Measurements from ENCODE around the gene DOCK6.

Gene DOCK6

GRCh38 chr19:11234486-11235075 is 27.7 kb downstream of the DOCK6 start:
- DNase-seq (ENCODE audit: low read depth, low spot score), result peak; percentile 36

GRCh38 chr19:11233073-11233472 is 29.3 kb downstream of the DOCK6 start:
- no peak for DNase-seq (ENCODE audit: low read depth, low spot score)
- H3K4me3 ChIP-seq (ENCODE audit: low read length), result no peak overlapping the region

More at GRCh38 chr19:11234486-11235075, 27.7 kb downstream of the DOCK6 start:
- no peak overlapping the region for H3K4me3 ChIP-seq (ENCODE audit: low read length)

GRCh38 chr19:11232555-11232954 is 29.8 kb downstream of the DOCK6 start:
- no peak overlapping the region for H3K4me3 ChIP-seq (ENCODE audit: low read length)
- no peak for DNase-seq (ENCODE audit: low read depth, low spot score)

GRCh38 chr19:11230621-11231386 is 31.5 kb downstream of the DOCK6 start:
- H3K4me3 ChIP-seq (ENCODE audit: low read length), result no peak overlapping the region
- DNase-seq (ENCODE audit: low read depth, low spot score), result no peak

- no peak overlapping the region for H3K4me3 ChIP-seq (ENCODE audit: low read length)
- no peak for DNase-seq (ENCODE audit: low read depth, low spot score)
Measured at GRCh38 chr19:11227195-11227886, 35.0 kb downstream of the DOCK6 start.

- no peak for DNase-seq (ENCODE audit: low read depth, low spot score)
- H3K4me3 ChIP-seq (ENCODE audit: low read length), result no peak overlapping the region
Measured at GRCh38 chr19:11226716-11227166, 35.6 kb downstream of the DOCK6 start.

- no peak for DNase-seq (ENCODE audit: low read depth, low spot score)
- H3K4me3 ChIP-seq (ENCODE audit: low read length), result no peak overlapping the region
Measured at GRCh38 chr19:11225815-11226214, 36.5 kb downstream of the DOCK6 start.

GRCh38 chr19:11225172-11225571 is 37.2 kb downstream of the DOCK6 start:
- no peak overlapping the region for H3K4me3 ChIP-seq (ENCODE audit: low read length)
- DNase-seq (ENCODE audit: low read depth, low spot score), result no peak

GRCh38 chr19:11224429-11224828 is 37.9 kb downstream of the DOCK6 start:
- DNase-seq (ENCODE audit: low read depth, low spot score), result no peak
- H3K4me3 ChIP-seq (ENCODE audit: low read length), result no peak overlapping the region

GRCh38 chr19:11223200-11223599 is 39.1 kb downstream of the DOCK6 start:
- no peak overlapping the region for H3K4me3 ChIP-seq (ENCODE audit: low read length)
- no peak for DNase-seq (ENCODE audit: low read depth, low spot score)

- DNase-seq (ENCODE audit: low read depth, low spot score), result no peak
- no peak overlapping the region for H3K4me3 ChIP-seq (ENCODE audit: low read length)
Measured at GRCh38 chr19:11221082-11221598, 41.2 kb downstream of the DOCK6 start.

GRCh38 chr19:11214387-11214786 is 47.9 kb downstream of the DOCK6 start:
- H3K4me3 ChIP-seq (ENCODE audit: low read length), result no peak overlapping the region
- DNase-seq (ENCODE audit: low read depth, low spot score), result no peak

- no peak overlapping the region for H3K4me3 ChIP-seq (ENCODE audit: low read length)
- no peak for DNase-seq (ENCODE audit: low read depth, low spot score)
Measured at GRCh38 chr19:11210656-11210928, 51.7 kb downstream of the DOCK6 start.

- no peak overlapping the region for H3K4me3 ChIP-seq (ENCODE audit: low read length)
- DNase-seq (ENCODE audit: low read depth, low spot score), result no peak
Measured at GRCh38 chr19:11209839-11210655, 52.3 kb downstream of the DOCK6 start.

- no peak for DNase-seq (ENCODE audit: low read depth, low spot score)
- H3K4me3 ChIP-seq (ENCODE audit: low read length), result no peak overlapping the region
Measured at GRCh38 chr19:11208561-11209471, 53.5 kb downstream of the DOCK6 start.

GRCh38 chr19:11205939-11206570 is 56.3 kb downstream of the DOCK6 start:
- DNase-seq (ENCODE audit: low read depth, low spot score), result no peak
- no peak overlapping the region for H3K4me3 ChIP-seq (ENCODE audit: low read length)

- H3K4me3 ChIP-seq (ENCODE audit: low read length), result no peak overlapping the region
- DNase-seq (ENCODE audit: low read depth, low spot score), result no peak
Measured at GRCh38 chr19:11204943-11205349, 57.4 kb downstream of the DOCK6 start.

- no peak for DNase-seq (ENCODE audit: low read depth, low spot score)
- no peak overlapping the region for H3K4me3 ChIP-seq (ENCODE audit: low read length)
Measured at GRCh38 chr19:11204076-11204602, 58.2 kb downstream of the DOCK6 start.
